ENCODE data around the gene MACROD2. TPM values are rescaled to one million over a fixed set of nuclear protein-coding genes. Genes with fewer than 3 reads are reported as not detected.

MACROD2 gene
- total RNA-seq, 4 donors from 2014 or later: 4.0 to 14.1 (median 10.4) TPM

DNA sequence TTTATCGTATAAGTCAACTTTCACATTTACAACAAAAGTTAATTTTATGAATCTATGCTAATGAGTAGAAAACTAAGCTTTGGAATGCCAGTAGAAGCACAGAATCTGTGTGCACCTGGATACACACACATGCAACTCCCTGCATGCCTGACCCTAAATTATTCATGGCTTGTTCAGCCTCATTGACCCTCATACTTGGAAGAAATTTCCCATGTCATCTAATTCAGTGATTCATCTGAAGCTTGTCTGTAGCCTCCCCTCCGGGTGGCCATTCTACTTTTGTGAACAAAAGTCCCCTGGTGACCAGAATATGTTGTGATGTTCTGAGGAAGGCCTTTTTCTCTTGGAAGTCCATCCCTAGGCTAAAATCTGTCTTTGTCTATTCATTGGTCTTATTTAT, 1499.5 kb downstream of the MACROD2 start:
- H3K4me1 ChIP-seq: no peaks in the 10 kb centered on the region
- no peak overlapping the region for H3K27ac ChIP-seq
- H3K4me3 ChIP-seq: no peak overlapping the region
- TF ChIP-seq EP300 (IDR thresholded peaks at IDR 0.05): no peak
- TF ChIP-seq, protein P1, sequence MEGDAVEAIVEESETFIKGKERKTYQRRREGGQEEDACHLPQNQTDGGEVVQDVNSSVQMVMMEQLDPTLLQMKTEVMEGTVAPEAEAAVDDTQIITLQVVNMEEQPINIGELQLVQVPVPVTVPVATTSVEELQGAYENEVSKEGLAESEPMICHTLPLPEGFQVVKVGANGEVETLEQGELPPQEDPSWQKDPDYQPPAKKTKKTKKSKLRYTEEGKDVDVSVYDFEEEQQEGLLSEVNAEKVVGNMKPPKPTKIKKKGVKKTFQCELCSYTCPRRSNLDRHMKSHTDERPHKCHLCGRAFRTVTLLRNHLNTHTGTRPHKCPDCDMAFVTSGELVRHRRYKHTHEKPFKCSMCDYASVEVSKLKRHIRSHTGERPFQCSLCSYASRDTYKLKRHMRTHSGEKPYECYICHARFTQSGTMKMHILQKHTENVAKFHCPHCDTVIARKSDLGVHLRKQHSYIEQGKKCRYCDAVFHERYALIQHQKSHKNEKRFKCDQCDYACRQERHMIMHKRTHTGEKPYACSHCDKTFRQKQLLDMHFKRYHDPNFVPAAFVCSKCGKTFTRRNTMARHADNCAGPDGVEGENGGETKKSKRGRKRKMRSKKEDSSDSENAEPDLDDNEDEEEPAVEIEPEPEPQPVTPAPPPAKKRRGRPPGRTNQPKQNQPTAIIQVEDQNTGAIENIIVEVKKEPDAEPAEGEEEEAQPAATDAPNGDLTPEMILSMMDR (IDR thresholded peaks at IDR 0.05): no peak
- no peak for TF ChIP-seq POLR2A (IDR thresholded peaks at IDR 0.05)
- no peaks in the 10 kb centered on the region for H3K27me3 ChIP-seq
- H3K9me3 ChIP-seq: no peaks in the 10 kb centered on the region
- WGBS, 2 donors: 66 to 76% methylated on average over 2 of the region's 2 CpGs
- DNase-seq (ENCODE audit: low spot score in 2 of 2): no peak
- H3K36me3 ChIP-seq: no peaks in the 10 kb centered on the region

DNA sequence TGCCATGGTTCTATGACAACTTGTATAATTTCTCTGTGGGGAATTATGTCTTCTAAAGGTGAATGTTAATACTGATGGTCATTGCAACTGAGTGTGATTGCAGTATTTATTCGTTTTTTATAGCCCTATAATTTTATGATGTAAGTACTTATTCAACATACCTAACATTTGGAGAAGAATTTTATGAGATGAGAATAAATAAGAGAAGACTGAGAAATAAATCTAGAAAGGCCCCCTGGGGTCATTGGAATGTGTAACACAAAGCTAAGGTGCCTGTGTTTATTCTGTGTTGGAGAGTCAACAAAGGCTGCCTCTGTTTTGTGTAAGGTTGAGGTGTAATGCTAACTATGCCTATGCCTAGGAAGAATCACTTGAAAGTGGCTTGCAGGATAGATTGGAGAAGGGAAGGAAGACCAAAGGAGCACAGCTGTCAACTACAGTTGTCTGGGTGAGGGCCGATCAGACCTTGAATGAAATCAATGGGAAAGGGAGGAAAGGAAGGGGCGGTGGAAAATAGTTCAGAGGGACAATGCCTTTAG, 1501.3 kb downstream of the MACROD2 start:
- no peak for TF ChIP-seq EP300 (IDR thresholded peaks at IDR 0.05)
- TF ChIP-seq, protein P1 (IDR thresholded peaks at IDR 0.05): no peak
- no peak for TF ChIP-seq POLR2A (IDR thresholded peaks at IDR 0.05)
- Histone ChIP-seq H3K27me3 (no peaks in the 10 kb centered on the region), H3K4me3 (no peak overlapping the region), H3K4me1 (no peaks in the 10 kb centered on the region), H3K36me3 (no peaks in the 10 kb centered on the region), H3K9me3 (no peaks in the 10 kb centered on the region), H3K27ac (no peak overlapping the region)
- no peak for DNase-seq (ENCODE audit: low spot score in 2 of 2)
- 83 to 89% methylated on average over 3 of the region's 3 CpGs for WGBS, 2 donors

DNA sequence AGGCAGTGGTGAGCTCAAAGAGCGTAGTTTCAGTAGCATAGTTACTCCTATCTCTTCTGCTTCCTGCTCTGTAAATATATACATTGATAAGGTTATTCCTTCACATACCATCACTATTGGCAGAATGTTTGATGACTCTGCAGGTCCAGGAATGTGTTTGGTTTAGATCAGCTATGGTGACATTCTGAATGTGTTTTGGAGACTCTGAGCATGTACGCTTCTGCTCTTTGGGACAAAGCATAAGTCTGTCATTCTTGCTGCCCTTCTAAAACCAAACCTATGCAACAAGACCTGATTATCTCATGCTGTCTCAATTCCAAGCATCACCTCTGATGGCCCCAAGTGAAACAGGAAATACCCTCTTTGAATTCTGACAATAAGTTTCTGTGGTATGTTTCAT, 1503.6 kb downstream of the MACROD2 start:
- Histone ChIP-seq H3K36me3 (no peaks in the 10 kb centered on the region), H3K27me3 (no peaks in the 10 kb centered on the region), H3K4me3 (no peak overlapping the region), H3K4me1 (no peaks in the 10 kb centered on the region), H3K27ac (no peak overlapping the region), H3K9me3 (no peaks in the 10 kb centered on the region)
- 95% methylated on average over 2 of the region's 2 CpGs for WGBS, 2 donors
- no peak for TF ChIP-seq POLR2A (IDR thresholded peaks at IDR 0.05)
- TF ChIP-seq, protein P1 (IDR thresholded peaks at IDR 0.05): no peak
- no peak for TF ChIP-seq EP300 (IDR thresholded peaks at IDR 0.05)
- DNase-seq (ENCODE audit: low spot score in 2 of 2): no peak

DNA sequence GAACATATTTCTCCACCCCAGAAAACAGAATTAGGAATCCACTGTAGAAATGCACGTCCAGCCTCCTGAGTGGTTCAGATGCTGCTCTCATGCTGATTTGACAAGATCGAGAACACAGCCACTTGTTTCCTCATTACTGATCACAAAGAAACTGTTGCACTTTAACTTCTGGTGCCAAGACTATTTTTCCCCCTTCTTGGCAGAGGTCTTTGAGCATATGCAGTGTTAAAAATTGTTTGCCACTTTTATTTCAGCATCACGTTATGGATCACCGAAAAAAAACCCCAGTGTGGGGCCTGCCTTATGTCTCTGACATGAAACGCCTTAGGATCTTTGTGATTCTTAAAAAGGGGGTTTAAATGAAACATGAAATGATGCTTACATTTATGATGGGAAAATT, 1511.0 kb downstream of the MACROD2 start:
- no peaks in the 10 kb centered on the region for H3K4me1 ChIP-seq
- no peaks in the 10 kb centered on the region for H3K36me3 ChIP-seq
- H3K4me3 ChIP-seq: no peak overlapping the region
- no peaks in the 10 kb centered on the region for H3K9me3 ChIP-seq
- 54 to 64% methylated on average over 5 of the region's 5 CpGs for WGBS, 2 donors
- no peak for DNase-seq (ENCODE audit: low spot score in 2 of 2)
- no peaks in the 10 kb centered on the region for H3K27me3 ChIP-seq
- TF ChIP-seq, protein P1 (IDR thresholded peaks at IDR 0.05): no peak
- TF ChIP-seq POLR2A (IDR thresholded peaks at IDR 0.05) (no peak), EP300 (IDR thresholded peaks at IDR 0.05) (no peak)
- H3K27ac ChIP-seq: no peak overlapping the region

DNA sequence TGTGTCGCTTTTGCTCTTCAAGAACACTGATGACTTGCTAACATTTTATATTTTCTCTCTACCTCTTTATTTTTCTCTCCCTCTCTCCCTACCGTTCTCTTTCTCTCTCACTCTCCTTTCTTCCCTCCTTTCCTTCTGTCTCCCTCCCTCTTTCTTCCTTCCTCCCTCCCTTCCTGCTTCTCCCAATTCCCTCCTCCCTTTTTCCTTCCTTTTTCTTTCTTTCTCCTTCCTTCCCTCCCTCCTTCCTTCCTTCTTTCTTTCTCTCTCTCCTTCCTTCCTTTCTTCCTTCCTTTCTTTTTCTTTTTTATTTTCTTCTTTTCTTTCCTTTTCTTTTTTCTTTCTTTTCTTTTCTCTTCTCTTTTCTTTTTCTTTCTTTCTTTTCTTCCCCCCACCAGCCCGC, 1511.8 kb downstream of the MACROD2 start:
- DNase-seq (ENCODE audit: low spot score in 2 of 2): no peak
- Histone ChIP-seq H3K27ac (no peak overlapping the region), H3K4me1 (no peaks in the 10 kb centered on the region), H3K9me3 (no peaks in the 10 kb centered on the region), H3K36me3 (no peaks in the 10 kb centered on the region), H3K27me3 (no peaks in the 10 kb centered on the region), H3K4me3 (no peak overlapping the region)
- 95 to 96% methylated on average over 3 of the region's 3 CpGs for WGBS, 2 donors
- TF ChIP-seq, protein P1 (IDR thresholded peaks at IDR 0.05): no peak
- no peak for TF ChIP-seq POLR2A (IDR thresholded peaks at IDR 0.05)
- TF ChIP-seq EP300 (IDR thresholded peaks at IDR 0.05): no peak

All from tibial nerve (tissue), 4 donors.